A549 treated with AZD9567 at 1 μM for 4 hours (cell line): Measurements from ENCODE around the gene MAN1C1. TPM values are rescaled to one million over a fixed set of nuclear protein-coding genes. Genes with fewer than 3 reads are reported as not detected.

Experiments
- total RNA-seq: library from RNA; stranded (reverse); fragments of 200-300 nt; extraction: Qiagen RNA extraction; gene quantifications from 5 replicates; pipeline ENCODE4 v1.2.3, GENCODE V29; 2022; ENCODE audit not compliant: insufficient read depth

The MAN1C1 gene
- total RNA-seq = 0.33 to 3.2 TPM (median 0.40 TPM) in 5 replicates

DNA sequence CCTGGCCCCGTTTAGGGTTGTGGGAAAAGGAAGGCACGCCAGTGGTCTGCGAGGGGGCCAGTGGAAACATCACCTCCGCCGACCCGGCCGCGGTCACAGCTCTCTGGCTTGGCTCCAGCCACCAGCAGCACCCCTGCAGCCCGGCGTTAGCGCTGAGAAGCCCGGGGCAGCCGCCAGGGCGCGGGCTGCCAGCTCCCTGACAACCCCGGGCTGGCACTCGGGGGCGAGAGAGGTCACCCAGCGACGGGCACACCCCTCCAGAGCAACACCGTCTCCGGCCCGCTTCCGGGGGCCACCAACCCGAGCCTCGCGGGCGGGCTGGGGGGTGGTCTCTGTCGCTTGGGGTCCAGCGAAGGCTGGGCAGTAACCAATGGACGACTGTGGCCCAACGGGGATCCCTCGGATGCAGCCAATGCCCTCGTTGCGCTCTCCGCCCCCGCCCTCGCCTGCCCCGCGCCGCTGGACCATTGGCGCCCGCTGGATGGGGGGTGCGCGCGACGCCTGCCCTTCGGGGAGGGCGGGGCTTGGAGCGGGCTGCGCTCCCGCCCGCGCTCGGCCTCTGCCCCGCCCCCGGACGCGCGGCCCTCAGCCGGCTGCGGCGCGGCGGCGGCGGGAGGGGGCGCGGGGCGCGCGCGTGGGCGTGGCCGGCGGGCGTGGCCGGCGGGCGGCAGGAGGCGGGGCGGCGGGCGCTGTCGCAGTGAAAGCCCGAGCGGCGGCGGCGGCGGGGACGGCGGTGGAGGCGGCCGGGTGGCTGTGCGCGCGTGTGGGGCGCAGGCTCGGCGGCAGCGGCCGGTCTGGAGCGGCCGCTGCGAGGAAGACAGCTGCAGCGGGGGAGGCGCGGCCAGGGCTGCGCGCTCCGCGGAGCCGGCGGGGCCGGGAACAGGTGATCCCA, at the start of gene MAN1C1:
TSS of gene MAN1C1 (plus strand) at position 697 of the 892 bp plus-strand sequence. CDS start 1,007 bp downstream, outside the sequence.

DNA sequence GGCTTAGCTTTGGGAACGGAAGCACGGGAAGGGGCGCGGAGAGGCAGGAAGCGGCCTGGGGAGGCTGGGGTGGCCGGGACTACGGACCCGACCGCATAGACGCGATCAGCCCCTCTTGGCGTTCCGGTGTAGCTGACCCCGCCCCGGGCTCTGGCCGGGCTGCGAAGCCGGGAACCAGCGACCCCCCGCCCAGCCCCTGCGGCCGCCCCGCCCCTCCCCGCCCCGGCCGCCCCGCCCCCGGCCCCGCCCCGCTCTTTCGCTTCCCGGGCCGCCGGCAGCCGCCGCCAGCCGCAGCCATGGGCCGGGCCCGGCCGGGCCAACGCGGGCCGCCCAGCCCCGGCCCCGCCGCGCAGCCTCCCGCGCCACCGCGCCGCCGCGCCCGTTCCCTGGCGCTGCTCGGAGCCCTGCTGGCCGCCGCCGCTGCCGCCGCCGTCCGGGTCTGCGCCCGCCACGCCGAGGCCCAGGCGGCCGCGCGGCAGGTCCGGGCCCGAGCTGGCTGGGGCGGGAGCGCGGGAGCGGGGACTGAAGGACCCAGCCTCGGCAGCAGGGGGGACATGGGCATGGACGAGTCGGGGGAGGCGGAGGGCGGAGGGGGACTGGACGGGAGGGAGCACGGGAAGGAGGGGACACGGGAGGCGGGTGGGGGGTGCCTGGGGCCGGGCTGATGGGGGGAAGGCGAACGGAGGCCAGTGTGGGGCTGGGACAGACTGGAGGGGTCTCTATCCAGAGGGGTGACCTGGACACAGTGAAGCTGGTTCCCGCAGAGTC, 183.5 kb downstream of the MAN1C1 start, which contains the start of gene SELENON:
TSS of gene SELENON (plus strand) at position 259 of the 768 bp plus-strand sequence. CDS start at position 297, 38 bp downstream.

DNA sequence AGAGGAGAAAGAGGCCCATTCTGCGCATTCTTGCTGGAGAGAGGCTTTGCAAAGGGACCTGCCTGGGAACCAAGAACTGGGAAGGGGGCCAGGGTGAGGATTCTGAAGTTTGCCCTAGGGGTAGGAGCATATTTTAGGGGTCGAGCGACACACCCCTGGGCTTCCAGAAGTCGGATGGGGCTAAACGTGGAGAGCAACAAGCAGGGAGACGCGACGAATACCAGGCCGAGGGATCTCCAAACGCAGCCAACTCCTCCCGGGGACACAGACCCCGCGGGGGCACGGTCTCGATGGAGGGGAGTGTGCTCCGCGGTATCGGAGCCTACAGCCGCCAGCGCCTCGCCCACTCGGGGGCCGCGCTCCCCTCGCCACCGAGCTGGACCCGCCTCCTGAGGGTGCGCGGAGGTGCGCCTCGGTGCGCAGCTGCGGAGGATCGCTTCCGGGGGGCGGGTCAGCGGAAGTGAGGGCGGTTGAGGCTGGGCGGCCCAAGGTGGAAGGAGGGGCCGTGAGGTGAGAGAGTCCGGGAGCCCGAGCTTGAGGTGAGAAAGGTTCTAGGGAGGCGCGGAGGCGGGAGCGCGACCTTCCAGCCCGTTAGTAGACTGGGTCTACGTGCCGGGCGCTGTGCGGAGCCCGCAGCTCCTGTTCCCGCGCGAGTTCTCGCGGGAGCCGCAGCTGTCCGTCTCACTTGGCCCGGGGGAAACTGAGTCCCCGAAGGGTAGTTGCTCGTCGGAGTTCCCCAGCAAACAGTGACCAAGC, 203.1 kb downstream of the MAN1C1 start, which contains the start of gene MTFR1L:
TSS of gene MTFR1L (plus strand) at position 464 of the 756 bp plus-strand sequence. CDS start 3,151 bp downstream, outside the sequence.

Other genes starting within 250 kb of the MAN1C1 start
- 0.05 to 0.32 TPM (median 0.09 TPM) in 3 of 5 replicates, not detected in the others for gene RHCE, start 196.0 kb upstream of the MAN1C1 start, total RNA-seq
- 8.1 to 13.6 TPM (median 8.5 TPM) in 5 replicates for gene MACO1, start 185.9 kb upstream of the MAN1C1 start, total RNA-seq
- 7.1 to 12.4 TPM (median 10.9 TPM) in 5 replicates for gene LDLRAP1, start 73.2 kb upstream of the MAN1C1 start, total RNA-seq
- 58.3 to 62.7 TPM (median 60.2 TPM) in 5 replicates for gene SELENON, start 183.4 kb downstream of the MAN1C1 start, total RNA-seq
- 13.9 to 24.9 TPM (median 22.8 TPM) in 5 replicates for gene MTFR1L, start 203.2 kb downstream of the MAN1C1 start, total RNA-seq
- 8.2 to 9.1 TPM (median 8.7 TPM) in 5 replicates for gene AUNIP, start 242.7 kb downstream of the MAN1C1 start, total RNA-seq